ENCODE data around the gene SEMA5A.

SEMA5A gene

DNA sequence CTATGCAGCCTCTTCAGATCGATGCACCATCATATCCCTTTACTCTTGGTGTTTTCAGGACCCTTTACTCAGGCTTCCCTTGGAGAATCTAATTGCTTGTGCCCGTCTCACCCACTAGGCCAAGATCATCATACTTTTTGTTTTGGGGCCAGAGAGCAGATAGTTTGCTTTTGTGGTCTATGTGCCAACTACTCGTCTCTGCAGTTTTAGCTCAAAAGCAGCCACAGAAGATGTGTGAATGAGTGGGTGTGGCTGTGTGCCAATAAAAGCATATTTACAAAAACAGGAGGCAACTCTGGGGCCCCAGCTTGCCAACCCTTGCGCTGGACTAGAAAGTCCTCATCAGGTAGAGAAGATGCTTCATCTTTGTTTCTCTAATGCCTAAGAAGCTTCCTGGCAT is 216.8 kb downstream of the SEMA5A start:
- FAIRE-seq, result no peak
- TF ChIP-seq POLR2A (IDR thresholded peaks at IDR 0.05; ENCODE audit: low read depth, low read length) (no peak), POLR2AphosphoS5 (IDR thresholded peaks at IDR 0.05; ENCODE audit: low read depth, low read length) (no peak)
- no peak for DNase-seq (ENCODE audit: insufficient read length)

DNA sequence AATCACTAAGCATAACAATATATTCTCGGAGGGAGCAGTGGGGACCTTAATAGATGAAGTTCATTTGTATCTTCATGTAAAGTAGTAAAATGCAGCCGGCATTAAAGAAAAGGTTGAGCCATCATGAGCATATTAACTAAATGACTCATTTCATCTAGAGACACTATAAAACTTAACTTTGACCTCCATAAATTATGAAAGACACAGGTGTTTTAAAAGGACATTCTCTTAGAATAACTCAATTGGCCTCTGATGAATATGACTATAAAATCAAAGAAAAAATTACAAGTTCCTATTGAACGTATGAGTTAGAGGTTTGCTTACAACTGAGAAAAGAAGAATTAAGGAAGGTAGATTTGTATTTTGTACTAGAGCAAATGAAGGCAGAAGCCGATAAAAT is 220.3 kb downstream of the SEMA5A start:
- no peak for TF ChIP-seq TAF1 (IDR thresholded peaks at IDR 0.05; ENCODE audit: borderline replicate concordance, low read depth, low read length)
- no peak for TF ChIP-seq POLR2AphosphoS5 (IDR thresholded peaks at IDR 0.05; ENCODE audit: low read depth, low read length)
- no peak for TF ChIP-seq POLR2A (IDR thresholded peaks at IDR 0.05; ENCODE audit: low read depth, low read length)
- no peak for DNase-seq (ENCODE audit: insufficient read length)
- FAIRE-seq, result no peak

GRCh38 chr5:9324348-9325077 is 221.4 kb downstream of the SEMA5A start:
- FAIRE-seq (no peak), DNase-seq (ENCODE audit: insufficient read length) (no peak)
- TF ChIP-seq POLR2AphosphoS5 (IDR thresholded peaks at IDR 0.05; ENCODE audit: low read depth, low read length) (no peak), POLR2A (IDR thresholded peaks at IDR 0.05; ENCODE audit: low read depth, low read length) (no peak), TAF1 (IDR thresholded peaks at IDR 0.05; ENCODE audit: borderline replicate concordance, low read depth, low read length) (no peak)

- FAIRE-seq (no peak), DNase-seq (ENCODE audit: insufficient read length) (no peak)
- TF ChIP-seq POLR2AphosphoS5 (IDR thresholded peaks at IDR 0.05; ENCODE audit: low read depth, low read length) (no peak), TAF1 (IDR thresholded peaks at IDR 0.05; ENCODE audit: borderline replicate concordance, low read depth, low read length) (no peak), POLR2A (IDR thresholded peaks at IDR 0.05; ENCODE audit: low read depth, low read length) (no peak)
These were observed 225.2 kb downstream of the SEMA5A start for GRCh38 chr5:9320652-9321051.

DNA sequence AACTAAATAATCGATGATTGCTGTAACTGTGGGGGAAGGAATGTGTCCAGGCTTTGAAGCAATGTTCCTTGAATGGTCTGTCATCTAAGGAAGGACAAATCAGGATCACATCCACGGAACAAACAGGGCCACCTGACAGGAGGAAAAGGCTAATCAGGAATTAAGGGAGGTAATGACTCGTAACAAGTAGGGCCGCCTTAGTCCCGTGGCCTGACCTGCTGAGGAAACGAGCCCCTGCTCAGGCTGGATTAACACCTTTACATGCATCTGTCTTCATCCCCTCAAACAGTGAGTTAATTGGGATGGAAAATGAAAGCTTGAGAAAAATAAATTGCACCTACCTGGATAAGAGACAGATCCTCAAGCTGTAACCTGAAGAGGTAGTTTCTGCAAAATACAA is 227.8 kb downstream of the SEMA5A start:
- FAIRE-seq (no peak), DNase-seq (ENCODE audit: insufficient read length) (no peak)
- TF ChIP-seq POLR2AphosphoS5 (IDR thresholded peaks at IDR 0.05; ENCODE audit: low read depth, low read length) (no peak), TAF1 (IDR thresholded peaks at IDR 0.05; ENCODE audit: borderline replicate concordance, low read depth, low read length) (no peak)

- FAIRE-seq (no peak), DNase-seq (ENCODE audit: insufficient read length) (no peak)
- TF ChIP-seq POLR2AphosphoS5 (IDR thresholded peaks at IDR 0.05; ENCODE audit: low read depth, low read length), result no peak
- TF ChIP-seq POLR2A (IDR thresholded peaks at IDR 0.05; ENCODE audit: low read depth, low read length), result no peak
- TF ChIP-seq TAF1 (IDR thresholded peaks at IDR 0.05; ENCODE audit: borderline replicate concordance, low read depth, low read length), result no peak
These were observed 229.1 kb downstream of the SEMA5A start for GRCh38 chr5:9316733-9317132.

DNA sequence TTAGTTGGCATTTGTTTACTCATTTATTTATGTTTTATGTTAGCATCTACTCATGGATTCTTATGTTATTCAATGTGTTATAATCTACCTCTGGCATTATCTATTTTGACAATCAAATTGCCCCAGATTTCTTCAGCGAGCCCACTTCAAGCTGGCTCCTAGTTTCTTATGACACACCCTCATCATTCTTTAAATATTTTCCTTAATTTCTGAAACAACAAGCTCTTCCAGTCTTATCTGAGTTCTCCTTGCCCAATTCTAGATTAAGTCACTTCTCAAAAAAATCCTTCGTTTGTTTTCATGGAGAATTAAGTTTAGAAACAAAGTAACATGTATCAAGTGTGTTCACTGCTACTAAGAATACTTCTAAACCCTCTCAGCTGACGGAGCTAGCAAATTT is 229.8 kb downstream of the SEMA5A start:
- no peak for FAIRE-seq
- no peak for DNase-seq (ENCODE audit: insufficient read length)

GRCh38 chr5:9314558-9314957 is 231.3 kb downstream of the SEMA5A start:
- FAIRE-seq, result no peak
- no peak for DNase-seq (ENCODE audit: insufficient read length)
- no peak for TF ChIP-seq POLR2A (IDR thresholded peaks at IDR 0.05; ENCODE audit: low read depth, low read length)
- TF ChIP-seq POLR2AphosphoS5 (IDR thresholded peaks at IDR 0.05; ENCODE audit: low read depth, low read length), result no peak
- no peak for TF ChIP-seq TAF1 (IDR thresholded peaks at IDR 0.05; ENCODE audit: borderline replicate concordance, low read depth, low read length)

More for the DNA sequence above, 229.8 kb downstream of the SEMA5A start:
- TF ChIP-seq POLR2A (IDR thresholded peaks at IDR 0.05; ENCODE audit: low read depth, low read length) (no peak), TAF1 (IDR thresholded peaks at IDR 0.05; ENCODE audit: borderline replicate concordance, low read depth, low read length) (no peak), POLR2AphosphoS5 (IDR thresholded peaks at IDR 0.05; ENCODE audit: low read depth, low read length) (no peak)

- no peak for FAIRE-seq
- TF ChIP-seq POLR2A (IDR thresholded peaks at IDR 0.05; ENCODE audit: low read depth, low read length) (no peak), TAF1 (IDR thresholded peaks at IDR 0.05; ENCODE audit: borderline replicate concordance, low read depth, low read length) (no peak), POLR2AphosphoS5 (IDR thresholded peaks at IDR 0.05; ENCODE audit: low read depth, low read length) (no peak)
- no peak for DNase-seq (ENCODE audit: insufficient read length)
These were observed 232.1 kb downstream of the SEMA5A start for GRCh38 chr5:9313751-9314150.

DNA sequence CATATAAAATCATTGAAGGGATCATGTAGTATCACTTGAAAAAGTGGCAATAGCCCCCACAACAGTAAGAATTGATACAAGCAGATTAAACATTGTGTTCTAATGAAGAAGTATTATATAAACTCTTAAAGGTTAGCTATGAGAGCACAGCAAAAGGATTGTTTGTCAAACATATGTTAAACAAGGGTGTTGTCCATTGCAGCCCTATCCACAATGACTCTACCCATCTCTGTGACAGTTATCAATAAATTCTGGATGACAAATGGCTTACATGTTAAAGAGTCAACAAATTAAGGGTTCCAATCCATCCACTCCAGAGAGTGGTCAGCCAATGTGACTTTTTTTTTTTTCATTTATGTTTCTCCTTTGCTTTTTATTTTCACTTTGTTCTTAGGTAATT is 238.7 kb downstream of the SEMA5A start:
- FAIRE-seq, result no peak
- TF ChIP-seq POLR2A (IDR thresholded peaks at IDR 0.05; ENCODE audit: low read depth, low read length) (no peak), TAF1 (IDR thresholded peaks at IDR 0.05; ENCODE audit: borderline replicate concordance, low read depth, low read length) (no peak), POLR2AphosphoS5 (IDR thresholded peaks at IDR 0.05; ENCODE audit: low read depth, low read length) (no peak)
- DNase-seq (ENCODE audit: insufficient read length), result no peak

DNA sequence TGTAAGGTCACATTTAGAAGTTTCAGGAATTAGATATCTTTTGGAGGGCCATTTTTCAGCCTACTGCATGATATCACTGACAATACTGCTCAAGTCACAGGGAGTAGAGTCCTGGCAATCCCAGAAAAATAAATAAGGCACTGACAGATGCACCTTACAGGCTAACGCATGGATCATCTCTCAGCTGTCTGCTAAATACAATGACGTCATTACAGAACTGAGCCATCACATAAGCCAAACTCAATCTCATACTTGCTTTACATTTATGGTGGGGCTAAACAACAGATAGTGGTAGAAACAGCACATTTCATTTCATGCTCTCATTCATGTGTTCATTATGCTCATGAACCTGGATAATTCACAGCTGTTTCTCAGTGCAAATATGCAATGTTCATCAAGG is 243.7 kb downstream of the SEMA5A start:
- no peak for TF ChIP-seq POLR2AphosphoS5 (IDR thresholded peaks at IDR 0.05; ENCODE audit: low read depth, low read length)
- no peak for TF ChIP-seq TAF1 (IDR thresholded peaks at IDR 0.05; ENCODE audit: borderline replicate concordance, low read depth, low read length)
- TF ChIP-seq POLR2A (IDR thresholded peaks at IDR 0.05; ENCODE audit: low read depth, low read length), result no peak
- DNase-seq (ENCODE audit: insufficient read length) (no peak), FAIRE-seq (no peak)

DNA sequence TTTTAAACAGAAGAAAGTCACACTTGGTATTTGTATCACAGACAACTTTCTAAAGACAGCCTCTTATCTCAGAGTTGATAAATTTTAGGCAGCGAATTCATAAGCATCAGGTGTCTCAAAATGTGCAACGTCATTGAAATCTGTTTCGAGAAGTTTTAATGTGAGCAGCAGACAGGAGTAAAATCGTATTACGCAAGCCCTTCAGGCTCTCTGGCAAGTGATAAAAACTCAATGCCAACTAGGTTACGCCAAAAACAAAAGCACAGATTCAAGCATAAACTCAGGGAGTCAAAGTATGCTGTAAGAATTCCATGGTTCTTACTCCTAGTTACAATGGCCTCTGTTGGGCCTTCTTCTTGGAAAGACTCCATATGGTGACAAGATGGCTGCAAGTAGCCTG is 244.7 kb downstream of the SEMA5A start:
- no peak for DNase-seq (ENCODE audit: insufficient read length)
- FAIRE-seq, result no peak
- TF ChIP-seq TAF1 (IDR thresholded peaks at IDR 0.05; ENCODE audit: borderline replicate concordance, low read depth, low read length) (no peak), POLR2A (IDR thresholded peaks at IDR 0.05; ENCODE audit: low read depth, low read length) (no peak), POLR2AphosphoS5 (IDR thresholded peaks at IDR 0.05; ENCODE audit: low read depth, low read length) (no peak)

All from GM12892 (cell line).